NCI-H146 treated with DMSO at 0.1 percent for 48 hours (cell line): ENCODE results near the gene MPP1.

ENCODE experiments used
- DNase-seq: peaks from one replicate; lab custom pipeline; 2025; ENCODE audit not compliant: unreplicated experiment; lab: John Stamatoyannopoulos, UW

Gene MPP1

DNA sequence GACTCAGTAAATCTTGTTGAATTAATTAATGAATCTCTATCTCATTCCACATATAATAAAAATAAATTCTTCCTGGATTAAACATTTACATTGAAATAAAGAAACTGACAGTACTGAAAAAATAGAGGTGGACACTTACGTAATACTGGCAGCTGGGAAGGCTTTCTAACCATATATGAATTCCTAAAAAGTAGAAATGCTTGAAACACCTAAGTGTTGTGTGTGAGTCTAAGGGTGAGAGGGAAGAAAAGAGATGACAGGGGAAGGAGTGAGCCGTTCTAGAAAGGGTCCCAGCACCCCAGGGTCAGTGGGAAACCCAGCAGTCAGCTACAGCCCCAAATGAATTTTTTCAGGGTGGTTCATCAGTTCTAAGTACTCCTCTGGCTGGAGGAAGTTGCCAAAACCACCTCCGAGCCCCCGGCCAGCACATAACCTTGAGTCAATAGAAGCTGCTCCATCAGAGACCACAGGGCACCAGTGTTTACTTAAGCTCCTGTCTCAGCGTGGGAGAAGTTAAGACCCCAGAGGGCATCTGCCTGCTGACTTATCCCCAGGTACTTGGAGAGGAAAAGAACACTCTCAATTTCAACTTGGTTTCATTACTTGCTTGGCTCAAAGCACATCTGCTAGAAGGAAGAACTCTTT lies 72.7 kb downstream of the MPP1 start:
- no peak for DNase-seq

DNA sequence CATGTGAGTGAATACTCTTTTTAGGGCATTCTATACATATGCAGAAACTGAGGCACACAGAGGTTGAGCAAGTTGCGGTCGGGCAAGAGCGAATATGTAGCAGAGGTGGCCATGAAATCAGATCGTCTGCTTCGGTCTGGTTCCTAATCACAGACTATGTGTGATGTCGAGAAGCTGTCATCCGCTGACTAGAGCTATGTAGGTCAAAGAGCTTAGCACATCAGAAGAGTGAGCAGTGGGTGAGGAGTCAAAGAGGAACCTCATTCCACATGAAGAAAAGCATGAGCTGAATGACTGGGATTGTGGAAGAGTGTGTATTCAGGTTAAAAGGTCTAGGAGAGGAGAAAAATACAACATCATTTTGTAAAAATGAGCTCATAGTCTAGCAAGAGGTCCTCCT lies 73.4 kb downstream of the MPP1 start:
- no peak for DNase-seq

DNA sequence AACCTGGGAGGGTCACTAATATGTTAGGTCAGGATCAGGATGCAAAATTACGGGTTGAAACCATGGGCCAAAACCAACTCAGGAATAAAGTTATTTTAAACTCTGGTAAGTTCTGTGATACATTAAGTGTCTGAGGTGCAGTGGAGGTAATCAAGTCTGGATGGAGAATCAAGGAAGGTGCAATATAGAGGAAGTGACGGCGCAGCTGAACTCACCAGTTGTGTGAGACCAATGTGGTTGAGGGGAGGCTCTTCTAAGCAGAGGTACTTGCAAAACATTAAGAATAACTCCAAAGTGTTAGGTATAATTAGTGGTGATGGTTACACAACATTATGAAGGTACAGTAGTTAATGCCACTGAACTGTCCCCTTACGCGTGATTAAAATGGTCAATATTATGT lies 74.1 kb downstream of the MPP1 start:
- DNase-seq = no peak

DNA sequence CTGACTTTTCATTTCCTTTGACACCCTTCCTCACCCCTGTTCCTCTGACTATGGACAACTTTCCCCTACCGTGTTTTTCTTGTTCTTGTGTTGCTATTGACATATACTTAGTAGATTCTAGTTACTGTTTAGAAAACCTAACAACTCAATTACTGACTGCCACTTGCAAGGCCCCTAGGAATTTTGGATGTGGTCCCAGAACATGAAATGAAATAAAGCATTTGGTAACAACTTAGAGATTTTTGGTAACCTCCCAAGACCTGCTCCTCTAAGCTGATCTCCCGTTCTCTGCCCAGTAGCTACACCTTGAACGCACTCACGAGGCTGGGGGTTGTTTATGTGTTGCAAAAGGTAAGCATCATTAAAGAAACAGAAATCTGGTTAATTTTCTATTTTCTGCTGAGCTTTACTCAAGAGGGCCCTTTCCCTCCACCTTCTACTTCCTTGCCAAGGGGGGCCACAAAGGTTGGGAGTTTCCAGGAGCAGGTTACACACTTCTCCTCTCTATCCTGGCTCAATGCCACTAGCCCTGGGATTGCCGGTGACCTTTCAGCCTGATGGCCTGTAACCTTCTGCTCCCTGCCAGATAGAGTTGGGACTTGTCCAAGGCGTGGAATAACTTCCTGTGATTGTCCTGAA lies 74.9 kb downstream of the MPP1 start:
- DNase-seq = no peak

DNA sequence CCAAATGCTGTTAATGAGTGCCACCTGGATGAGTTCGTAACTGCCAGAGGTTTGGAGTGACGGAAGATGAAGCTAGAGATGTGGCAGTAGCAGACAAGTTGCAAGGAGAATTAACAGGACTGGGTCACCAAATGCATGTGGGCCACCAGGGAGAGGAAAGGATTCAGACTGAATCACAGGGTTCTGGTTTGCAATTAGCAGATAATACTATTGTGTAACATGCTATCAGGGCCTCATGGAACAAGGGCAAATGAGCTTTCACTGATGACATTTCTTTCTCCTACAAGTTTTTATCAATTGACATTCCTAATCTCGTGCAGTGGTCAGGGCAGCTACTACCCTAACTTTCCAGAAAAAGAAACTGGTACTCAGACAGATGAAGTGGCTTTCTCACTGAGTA lies 75.8 kb downstream of the MPP1 start:
- no peak for DNase-seq
